Esophagus muscularis mucosa (tissue), 4 donors: ENCODE results near the gene BCL11A. TPM values are rescaled to one million over a fixed set of nuclear protein-coding genes. Genes with fewer than 3 reads are reported as not detected.

Source experiments
- DNase-seq: peaks from one replicate; pipeline ENCODE4 v3.0.0-alpha.2; 2017; ENCODE audit errors: extremely low spot score
- H3K27ac ChIP-seq, 4 donors: fragments of 200-600 bp; sonication (generic); replicated peaks in 1 of 4; 1 replicate in 3 of 4; 2 replicates in 1 of 4; pipeline ENCODE4 v1.5.1; 2016 to 2019; ENCODE audit warnings: mild to moderate bottlenecking in 1 of 4
- H3K27me3 ChIP-seq, 4 donors: fragments of 200-600 bp; sonication (generic); one replicate each; pipeline versions ENCODE4 v1.5.1 to v1.6.0; 2016 to 2019
- H3K36me3 ChIP-seq, 4 donors: fragments of 200-600 bp; sonication (generic); one replicate each; pipeline ENCODE4 v1.5.1; 2016 to 2019
- H3K4me1 ChIP-seq, 4 donors: fragments of 200-600 bp; sonication (generic); one replicate each; pipeline ENCODE4 v1.5.1; 2016 to 2019
- H3K4me3 ChIP-seq, 4 donors: fragments of 200-600 bp; sonication (generic); 1 replicate in 2 of 4; 2 replicates in 2 of 4; pipeline ENCODE4 v1.5.1; 2016 to 2019; ENCODE audit warnings: mild to moderate bottlenecking in 4 of 4, moderate library complexity in 1 of 4
- H3K9me3 ChIP-seq, 4 donors: fragments of 200-600 bp; sonication (generic); 1 replicate in 3 of 4; 2 replicates in 1 of 4; pipeline ENCODE4 v1.5.1; 2016 to 2019
- EP300 ChIP-seq: sonication (generic); formaldehyde crosslinking; IDR thresholded peaks from one replicate; pipeline ENCODE4 v1.6.1; 2017; ENCODE audit warnings: antibody characterized with exemption
- POLR2A ChIP-seq: fragments of 450-650 bp; IDR thresholded peaks from one replicate; pipeline ENCODE4 v1.6.1; 2017; ENCODE audit warnings: antibody characterized with exemption, moderate library complexity, mild to moderate bottlenecking, low read depth
- POLR2AphosphoS5 ChIP-seq, 2 donors: sonication (generic); formaldehyde crosslinking; IDR thresholded peaks; one replicate each; pipeline ENCODE4 v1.6.1; 2017; ENCODE audit warnings: antibody characterized with exemption in 2 of 2
- WGBS: methylation state at CpG from one replicate; pipeline ENCODE4 v1.1.5; 2018; 5-methylcytosine and 5-hydroxymethylcytosine counted together
- intact Hi-C: fragments of 100-400 bp; cut with DNase I; formaldehyde crosslinking; loops from one replicate; pipeline ENCODE4 v1.15.1; 2023
- total RNA-seq, 4 donors: library from RNA; depleted of rRNA; stranded (reverse); fragments of >200 nt; gene quantifications; one replicate each; pipeline versions ENCODE4 v1.1.0 to v1.2.1, GENCODE V29; 2016
- TF ChIP-seq, protein P1 (sequence below), 3 experiments: fragments of 200-600 bp in 2 of 3; fragments of 450-650 bp in 1 of 3; sonication (generic) in 2 of 3; IDR thresholded peaks; one replicate each; pipeline ENCODE4 v1.5.1; 2017 to 2019; ENCODE audit warnings: antibody characterized with exemption in 3 of 3, mild to moderate bottlenecking in 2 of 3, moderate library complexity in 1 of 3

The BCL11A gene
- 10 to 100 TPM in 1 of 4 donors, 1 to 10 TPM in 3; 3.5 to 11.3 (median 4.7) TPM for total RNA-seq

DNA sequence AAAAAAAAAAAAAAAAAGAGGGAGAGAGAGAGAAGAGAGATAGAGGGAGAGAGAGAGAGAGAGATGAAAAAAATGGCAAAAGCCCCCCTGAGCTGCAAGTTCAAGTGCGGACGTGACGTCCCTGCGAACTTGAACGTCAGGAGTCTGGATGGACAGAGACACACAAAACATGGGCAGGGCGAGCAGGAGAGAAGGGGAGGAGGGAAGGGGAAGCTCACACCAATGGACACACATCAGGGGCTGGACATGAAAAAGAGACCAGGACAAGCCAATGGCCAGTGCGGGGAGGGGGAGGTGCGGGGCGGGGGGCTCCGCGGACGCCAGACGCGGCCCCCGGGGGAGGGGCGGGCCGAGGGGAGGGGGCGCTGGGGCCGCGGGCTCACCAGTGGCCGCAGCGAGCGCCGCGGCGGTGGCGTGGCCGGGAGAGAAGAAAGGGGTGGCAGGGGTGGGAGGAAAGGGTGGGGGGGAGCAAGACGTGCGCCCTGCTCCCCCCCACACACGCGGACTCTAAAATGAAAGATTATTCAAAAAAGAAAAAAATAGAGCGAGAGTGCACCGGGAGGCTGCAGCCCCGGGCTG, at the start of gene BCL11A:
Gene BCL11A (minus strand): TSS at position 160 of the 579 bp plus-strand sequence. CDS start 384 bp downstream, outside the sequence.
- peaks cover 40 to 88% (median 78%) of the 10 kb centered on the region in 4 donors for H3K4me1 ChIP-seq

GRCh38 chr2:60602828-60603532, 49.5 kb upstream of the BCL11A start:
- WGBS = 38% methylated on average over 12 of the region's 12 CpGs
- no peak for TF ChIP-seq POLR2AphosphoS5 (IDR thresholded peaks at IDR 0.05)
- TF ChIP-seq EP300 = no peak
- no peaks in the 10 kb centered on the region for H3K4me1 ChIP-seq
- H3K27me3 ChIP-seq = no peaks in the 10 kb centered on the region
- H3K36me3 ChIP-seq = no peaks in the 10 kb centered on the region
- no peak overlapping the region for H3K27ac ChIP-seq
- intact Hi-C loops = no loop called here
- no peak overlapping the region for H3K4me3 ChIP-seq
- DNase-seq = no peak
- H3K9me3 ChIP-seq = peaks cover 0 to 10% (median 7%) of the 10 kb centered on the region in 4 donors

More for the DNA sequence above, at the start of gene BCL11A:
- H3K36me3 ChIP-seq = no peaks in the 10 kb centered on the region
- intact Hi-C loops = no loop called here
- peak within 1 kb of the TSS; percentile 67 to 77 (median 72) for H3K4me3 ChIP-seq
- WGBS = 2% methylated on average over 26 of the region's 35 CpGs
- H3K27me3 ChIP-seq = peaks cover 7 to 100% (median 21%) of the 10 kb centered on the region in 4 donors
- peak; percentile 53 to 54 for TF ChIP-seq POLR2AphosphoS5 (IDR thresholded peaks at IDR 0.05)
- TF ChIP-seq POLR2A = no peak
- H3K27ac ChIP-seq = peak within 1 kb of the TSS; percentile 62 to 87 (median 78)
- no peak for DNase-seq
- H3K9me3 ChIP-seq = no peaks in the 10 kb centered on the region

GRCh38 chr2:60602388-60602787, 48.9 kb upstream of the BCL11A start:
- no peaks in the 10 kb centered on the region for H3K27me3 ChIP-seq
- H3K27ac ChIP-seq = no peak overlapping the region
- 70% methylated on average over 6 of the region's 6 CpGs for WGBS
- peaks cover 0 to 10% (median 7%) of the 10 kb centered on the region in 4 donors for H3K9me3 ChIP-seq
- H3K4me1 ChIP-seq = no peaks in the 10 kb centered on the region
- H3K36me3 ChIP-seq = no peaks in the 10 kb centered on the region
- DNase-seq = no peak
- no peak for TF ChIP-seq POLR2AphosphoS5 (IDR thresholded peaks at IDR 0.05)
- TF ChIP-seq, protein P1, sequence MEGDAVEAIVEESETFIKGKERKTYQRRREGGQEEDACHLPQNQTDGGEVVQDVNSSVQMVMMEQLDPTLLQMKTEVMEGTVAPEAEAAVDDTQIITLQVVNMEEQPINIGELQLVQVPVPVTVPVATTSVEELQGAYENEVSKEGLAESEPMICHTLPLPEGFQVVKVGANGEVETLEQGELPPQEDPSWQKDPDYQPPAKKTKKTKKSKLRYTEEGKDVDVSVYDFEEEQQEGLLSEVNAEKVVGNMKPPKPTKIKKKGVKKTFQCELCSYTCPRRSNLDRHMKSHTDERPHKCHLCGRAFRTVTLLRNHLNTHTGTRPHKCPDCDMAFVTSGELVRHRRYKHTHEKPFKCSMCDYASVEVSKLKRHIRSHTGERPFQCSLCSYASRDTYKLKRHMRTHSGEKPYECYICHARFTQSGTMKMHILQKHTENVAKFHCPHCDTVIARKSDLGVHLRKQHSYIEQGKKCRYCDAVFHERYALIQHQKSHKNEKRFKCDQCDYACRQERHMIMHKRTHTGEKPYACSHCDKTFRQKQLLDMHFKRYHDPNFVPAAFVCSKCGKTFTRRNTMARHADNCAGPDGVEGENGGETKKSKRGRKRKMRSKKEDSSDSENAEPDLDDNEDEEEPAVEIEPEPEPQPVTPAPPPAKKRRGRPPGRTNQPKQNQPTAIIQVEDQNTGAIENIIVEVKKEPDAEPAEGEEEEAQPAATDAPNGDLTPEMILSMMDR (IDR thresholded peaks at IDR 0.05) = no peak
- intact Hi-C loops = no loop called here
- no peak overlapping the region for H3K4me3 ChIP-seq

DNA sequence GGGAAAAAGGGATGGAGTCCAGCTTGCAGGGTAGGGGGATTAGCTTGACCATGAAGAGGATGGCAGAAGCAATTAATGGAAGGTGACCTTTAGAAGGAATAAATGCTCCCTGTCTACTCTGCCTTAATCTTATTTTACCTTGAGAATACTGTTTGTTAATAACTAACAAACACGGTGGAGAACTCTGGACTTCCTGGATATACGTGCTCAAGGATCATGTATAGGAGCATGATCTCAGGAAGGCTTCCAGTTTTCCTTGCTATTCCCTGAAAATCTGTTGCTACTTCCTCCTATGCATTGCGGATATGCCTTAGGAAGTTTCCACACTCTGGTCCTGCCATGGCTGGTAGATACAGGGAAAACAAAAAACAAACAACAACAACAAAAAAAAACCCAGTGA, 44.8 kb upstream of the BCL11A start:
- DNase-seq = no peak
- Histone ChIP-seq H3K27ac (no peak overlapping the region), H3K27me3 (no peaks in the 10 kb centered on the region), H3K9me3 (peaks cover 0 to 16% (median 9%) of the 10 kb centered on the region in 4 donors), H3K4me1 (no peaks in the 10 kb centered on the region), H3K4me3 (no peak overlapping the region), H3K36me3 (no peaks in the 10 kb centered on the region)
- intact Hi-C loops = no loop called here
- TF ChIP-seq POLR2AphosphoS5 (IDR thresholded peaks at IDR 0.05) (no peak), EP300 (no peak), POLR2A (no peak)
- TF ChIP-seq, protein P1 (IDR thresholded peaks at IDR 0.05) = no peak
- WGBS = 93% methylated on average over 3 of the region's 3 CpGs

- TF ChIP-seq, protein P1 (IDR thresholded peaks at IDR 0.05) = no peak
- TF ChIP-seq EP300 (no peak), POLR2AphosphoS5 (IDR thresholded peaks at IDR 0.05) (no peak), POLR2A (no peak)
- H3K27me3 ChIP-seq = no peaks in the 10 kb centered on the region
- intact Hi-C loops = no loop called here
- no peaks in the 10 kb centered on the region for H3K36me3 ChIP-seq
- WGBS = 80% methylated on average over 2 of the region's 2 CpGs
- peaks cover 0 to 25% (median 18%) of the 10 kb centered on the region in 4 donors for H3K9me3 ChIP-seq
- no peaks in the 10 kb centered on the region for H3K4me1 ChIP-seq
- H3K4me3 ChIP-seq = no peak overlapping the region
- DNase-seq = peak; percentile 57
- H3K27ac ChIP-seq = no peak overlapping the region
Measured at GRCh38 chr2:60597346-60597745, 43.9 kb upstream of the BCL11A start.
